Stimulated activated CD8-positive, alpha-beta memory T cell treated with anti-CD3 and anti-CD28 coated beads, Interleukin-12 subunit alpha, Interleukin-12 subunit beta, amount 100 ng/mL, for 1 hour (primary cell): ENCODE data around the gene IFNA14.
"Not testable (repeated sequence)": the region's sequence is repeated elsewhere in the genome, so short reads cannot be mapped to it uniquely, and the experiment has no call there.

Experiments
- DNase-seq: peaks from one replicate; pipeline ENCODE4 v3.0.0-alpha.2; 2020; ENCODE audit warnings: low read depth

IFNA14 gene

GRCh38 chr9:21213411-21214326, 26.1 kb downstream of the IFNA14 start:
- DNase-seq: not testable (repeated sequence)

GRCh38 chr9:21212160-21212559, 27.6 kb downstream of the IFNA14 start:
- DNase-seq: not testable (repeated sequence)

- DNase-seq: not testable (repeated sequence)
Measured at GRCh38 chr9:21210782-21211181, 29.0 kb downstream of the IFNA14 start.

- no peak for DNase-seq
Measured at GRCh38 chr9:21210311-21210710, 29.5 kb downstream of the IFNA14 start.

GRCh38 chr9:21207043-21207442, 32.8 kb downstream of the IFNA14 start, which contains the start of gene IFNA10:
Gene IFNA10, minus strand, starts transcription at chr9:21207143. Its CDS starts 46 bp downstream, at chr9:21207097.
- not testable (repeated sequence) for DNase-seq

- no peak for DNase-seq
Measured at GRCh38 chr9:21205204-21205603, 34.6 kb downstream of the IFNA14 start.

GRCh38 chr9:21202105-21202504, 37.7 kb downstream of the IFNA14 start, which contains the start of gene IFNA7:
Gene IFNA7, minus strand, starts transcription at chr9:21202205. Its CDS starts 40 bp downstream, at chr9:21202165.
- DNase-seq: not testable (repeated sequence)

- not testable (repeated sequence) for DNase-seq
Measured at GRCh38 chr9:21194867-21195776, 44.7 kb downstream of the IFNA14 start.
